HG02885 (cell line): ENCODE results near the gene FNDC8.
"Not testable (repeated sequence)": the region's sequence is repeated elsewhere in the genome, so short reads cannot be mapped to it uniquely, and the experiment has no call there.

Experiments
- ATAC-seq: cut with Tn5 transposase; IDR thresholded peaks from one replicate; pipeline ENCODE4 v1.9.1; 2021; ENCODE audit warnings: mild to moderate bottlenecking; ENCODE audit not compliant: unreplicated experiment, poor library complexity

The FNDC8 gene

GRCh38 chr17:35167046-35167445 lies 45.6 kb downstream of the FNDC8 start:
- ATAC-seq: no peak

- ATAC-seq: no peak
These were observed 46.3 kb downstream of the FNDC8 start for GRCh38 chr17:35167666-35168065.

GRCh38 chr17:35169835-35170363 lies 48.5 kb downstream of the FNDC8 start:
- ATAC-seq: no peak

- no peak for ATAC-seq
These were observed 49.8 kb downstream of the FNDC8 start for GRCh38 chr17:35170968-35171771.

GRCh38 chr17:35171834-35172233 lies 50.4 kb downstream of the FNDC8 start:
- ATAC-seq: no peak

GRCh38 chr17:35172321-35172720 lies 50.9 kb downstream of the FNDC8 start:
- not testable (repeated sequence) for ATAC-seq

- no peak for ATAC-seq
These were observed 53.5 kb downstream of the FNDC8 start for GRCh38 chr17:35174835-35175334.

- ATAC-seq: no peak
These were observed 54.4 kb downstream of the FNDC8 start for GRCh38 chr17:35175638-35176415.

GRCh38 chr17:35176897-35177296 lies 55.5 kb downstream of the FNDC8 start:
- ATAC-seq: no peak

- not testable (repeated sequence) for ATAC-seq
These were observed 58.0 kb downstream of the FNDC8 start for GRCh38 chr17:35179379-35179778.
